Large intestine (tissue), 3 donors: ENCODE results near the gene ITGA5. TPM values are rescaled to one million over a fixed set of nuclear protein-coding genes. Genes with fewer than 3 reads are reported as not detected.
A peak's percentile ranks its signal among the peaks of the same experiment; 100 is the strongest.

Source experiments
- DNase-seq, 2 donors: peaks; one replicate each; pipeline versions ENCODE4 v3.0.0 to v3.0.0-alpha.2; 2013
- H3K27ac ChIP-seq: one replicate; pipeline ENCODE4 v1.5.1; 2013; ENCODE audit warnings: low read length
- H3K27me3 ChIP-seq: 2 replicates; pipeline ENCODE4 v1.6.1; 2013; ENCODE audit warnings: low read length; ENCODE audit not compliant: control insufficient read depth, insufficient read depth
- H3K36me3 ChIP-seq: 2 replicates; pipeline ENCODE4 v1.6.1; 2013; ENCODE audit warnings: low read length; ENCODE audit not compliant: control insufficient read depth, insufficient read depth
- H3K4me1 ChIP-seq: one replicate; pipeline ENCODE4 v1.6.1; 2013; ENCODE audit warnings: low read length; ENCODE audit not compliant: control insufficient read depth, insufficient read depth
- H3K4me3 ChIP-seq: one replicate; pipeline ENCODE4 v1.5.1; 2013; ENCODE audit warnings: low read length
- H3K9me3 ChIP-seq: one replicate; pipeline ENCODE4 v1.6.1; 2013; ENCODE audit warnings: mild to moderate bottlenecking, low read depth, low read length, moderate library complexity; ENCODE audit not compliant: control insufficient read depth
- WGBS: methylation state at CpG from one replicate; pipeline ENCODE4 v1.1.5; 2013; ENCODE audit warnings: low lambda C conversion rate; ENCODE audit not compliant: insufficient coverage; 5-methylcytosine and 5-hydroxymethylcytosine counted together
- polyA plus RNA-seq: library from polyadenylated mRNA; unstranded; fragments of 120-200 nt; gene quantifications from one replicate; pipeline ENCODE4 v1.2.1, GENCODE V29; 2013

Gene ITGA5
- polyA plus RNA-seq, 1 donor: 23.9 TPM

- Histone ChIP-seq H3K4me3 (peak overlapping the region; percentile 21), H3K4me1 (peaks cover 5% of the 10 kb centered on the region), H3K36me3 (no peaks in the 10 kb centered on the region), H3K9me3 (no peaks in the 10 kb centered on the region), H3K27me3 (peaks cover 9% of the 10 kb centered on the region), H3K27ac (no peak overlapping the region)
- DNase-seq: peak in 1 of 2 donors; percentile 57
- WGBS: no CpG with 5 or more reads among the region's 49 CpGs
Observed at GRCh38 chr12:54378796-54379397, 40.2 kb downstream of the ITGA5 start.

GRCh38 chr12:54377797-54378515 is 41.1 kb downstream of the ITGA5 start:
- H3K27me3 ChIP-seq: peaks cover 9% of the 10 kb centered on the region
- no peak overlapping the region for H3K27ac ChIP-seq
- no CpG with 5 or more reads among the region's 6 CpGs for WGBS
- H3K9me3 ChIP-seq: no peaks in the 10 kb centered on the region
- no peak overlapping the region for H3K4me3 ChIP-seq
- DNase-seq: no peak
- no peaks in the 10 kb centered on the region for H3K36me3 ChIP-seq
- H3K4me1 ChIP-seq: peaks cover 5% of the 10 kb centered on the region

GRCh38 chr12:54377007-54377406 is 42.1 kb downstream of the ITGA5 start:
- Histone ChIP-seq H3K36me3 (no peaks in the 10 kb centered on the region), H3K4me3 (no peak overlapping the region), H3K27me3 (peaks cover 9% of the 10 kb centered on the region), H3K4me1 (peaks cover 5% of the 10 kb centered on the region), H3K9me3 (no peaks in the 10 kb centered on the region), H3K27ac (no peak overlapping the region)
- WGBS: no CpG with 5 or more reads among the region's 2 CpGs
- no peak for DNase-seq

- Histone ChIP-seq H3K9me3 (no peaks in the 10 kb centered on the region), H3K36me3 (no peaks in the 10 kb centered on the region), H3K4me1 (peaks cover 5% of the 10 kb centered on the region), H3K27ac (no peak overlapping the region), H3K27me3 (peaks cover 9% of the 10 kb centered on the region), H3K4me3 (no peak overlapping the region)
- DNase-seq: no peak
- WGBS: no CpG with 5 or more reads among the region's 4 CpGs
Observed at GRCh38 chr12:54376596-54376995, 42.5 kb downstream of the ITGA5 start.

GRCh38 chr12:54375259-54375579 is 43.8 kb downstream of the ITGA5 start:
- Histone ChIP-seq H3K4me3 (no peak overlapping the region), H3K9me3 (no peaks in the 10 kb centered on the region), H3K27ac (no peak overlapping the region), H3K27me3 (peaks cover 9% of the 10 kb centered on the region), H3K36me3 (no peaks in the 10 kb centered on the region), H3K4me1 (peaks cover 11% of the 10 kb centered on the region)
- no peak for DNase-seq
- WGBS: no CpG with 5 or more reads among the region's 2 CpGs

- peaks cover 15% of the 10 kb centered on the region for H3K4me1 ChIP-seq
- H3K27ac ChIP-seq: no peak overlapping the region
- no CpG with 5 or more reads among the region's 2 CpGs for WGBS
Observed at GRCh38 chr12:54374562-54375258, 44.4 kb downstream of the ITGA5 start.

GRCh38 chr12:54373649-54374561 is 45.2 kb downstream of the ITGA5 start:
- no peaks in the 10 kb centered on the region for H3K36me3 ChIP-seq
- peaks cover 16% of the 10 kb centered on the region for H3K27me3 ChIP-seq
- peaks cover 15% of the 10 kb centered on the region for H3K4me1 ChIP-seq
- DNase-seq: no peak
- H3K4me3 ChIP-seq: no peak overlapping the region
- no peak overlapping the region for H3K27ac ChIP-seq
- WGBS: no CpG with 5 or more reads among the region's 10 CpGs
- H3K9me3 ChIP-seq: no peaks in the 10 kb centered on the region

More at GRCh38 chr12:54374562-54375258, 44.4 kb downstream of the ITGA5 start:
- Histone ChIP-seq H3K36me3 (no peaks in the 10 kb centered on the region), H3K9me3 (no peaks in the 10 kb centered on the region), H3K4me3 (no peak overlapping the region), H3K27me3 (peaks cover 10% of the 10 kb centered on the region)
- DNase-seq: no peak

GRCh38 chr12:54372113-54372806 is 46.8 kb downstream of the ITGA5 start:
- no peaks in the 10 kb centered on the region for H3K36me3 ChIP-seq
- WGBS: 86% methylated on average over 1 of the region's 8 CpGs
- no peak overlapping the region for H3K27ac ChIP-seq
- H3K9me3 ChIP-seq: no peaks in the 10 kb centered on the region
- no peak for DNase-seq
- H3K4me1 ChIP-seq: peaks cover 15% of the 10 kb centered on the region
- H3K4me3 ChIP-seq: no peak overlapping the region
- H3K27me3 ChIP-seq: peaks cover 7% of the 10 kb centered on the region

GRCh38 chr12:54371328-54372112 is 47.5 kb downstream of the ITGA5 start:
- WGBS: no CpG with 5 or more reads among the region's 5 CpGs
- H3K36me3 ChIP-seq: no peaks in the 10 kb centered on the region
- H3K4me1 ChIP-seq: peaks cover 15% of the 10 kb centered on the region
- no peaks in the 10 kb centered on the region for H3K9me3 ChIP-seq
- no peak for DNase-seq
- no peak overlapping the region for H3K4me3 ChIP-seq
- H3K27ac ChIP-seq: no peak overlapping the region
- H3K27me3 ChIP-seq: peaks cover 7% of the 10 kb centered on the region
